Activated naive CD4-positive, alpha-beta T cell treated with anti-CD3 and anti-CD28 coated beads, Interleukin-2, amount 50 U/mL, for 72 hours (primary cell): ENCODE results near the gene MAP3K10. TPM values are rescaled to one million over a fixed set of nuclear protein-coding genes. Genes with fewer than 3 reads are reported as not detected.

ENCODE experiments used
- ATAC-seq, 2 donors: fragments of 150-1000 bp; cut with Tn5 transposase; 2 replicates each; pipeline ENCODE4 v1.10.0; 2021; ENCODE audit warnings: mild to moderate bottlenecking in 2 of 2, moderate library complexity in 2 of 2
- DNase-seq, 2 donors: peaks; one replicate each; pipeline ENCODE4 v3.0.0; 2021 to 2022; ENCODE audit warnings: low spot score in 2 of 2
- H3K27ac Mint-ChIP-seq, 2 donors: one replicate each; pipeline ENCODE4 v1.8.0; 2022; ENCODE audit warnings: mild to moderate bottlenecking in 2 of 2, mixed read lengths in 2 of 2
- H3K36me3 Mint-ChIP-seq, 2 donors: one replicate each; pipeline ENCODE4 v1.8.0; 2022; ENCODE audit warnings: mixed read lengths in 2 of 2
- H3K9me3 Mint-ChIP-seq, 2 donors: one replicate each; pipeline ENCODE4 v1.8.0; 2022; ENCODE audit warnings: mixed read lengths in 2 of 2
- total RNA-seq, 2 donors: library from RNA; stranded (reverse); gene quantifications; one replicate each; pipeline ENCODE4 v1.2.3, GENCODE V29; 2022

MAP3K10 gene
- total RNA-seq, 2 donors from 2014 or later = 11.1 to 11.6 TPM

DNA sequence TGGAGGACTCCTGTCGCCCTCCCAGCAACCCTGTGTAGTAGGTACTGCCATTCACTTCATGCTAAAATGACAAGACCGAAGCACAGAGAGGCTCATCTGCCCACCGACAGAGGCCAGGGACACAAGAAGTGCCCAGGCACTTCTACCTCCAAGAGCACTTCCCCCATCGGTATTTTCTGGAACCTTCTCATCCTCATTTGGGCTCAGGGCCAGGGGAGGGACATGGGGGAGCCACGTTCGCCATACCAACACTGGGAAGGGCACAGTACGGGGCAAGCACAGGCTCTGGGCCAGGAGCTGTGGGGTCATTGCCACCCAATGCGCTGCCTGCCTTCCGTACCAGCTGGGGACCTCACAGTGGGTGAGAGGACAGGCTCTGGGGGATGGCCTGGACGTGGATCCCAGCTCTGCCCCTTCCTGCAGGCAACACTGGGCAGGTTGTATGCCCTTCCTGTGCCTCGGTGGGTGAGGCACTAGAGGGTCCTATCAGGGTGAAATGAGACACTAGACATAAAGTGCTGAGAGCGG lies 56.6 kb downstream of the MAP3K10 start:
- ATAC-seq (no peak), DNase-seq (no peak)
- H3K9me3 Mint-ChIP-seq = no peaks in the 10 kb centered on the region
- H3K27ac Mint-ChIP-seq = peak overlapping the region; percentile 66 to 88
- no peaks in the 10 kb centered on the region for H3K36me3 Mint-ChIP-seq

DNA sequence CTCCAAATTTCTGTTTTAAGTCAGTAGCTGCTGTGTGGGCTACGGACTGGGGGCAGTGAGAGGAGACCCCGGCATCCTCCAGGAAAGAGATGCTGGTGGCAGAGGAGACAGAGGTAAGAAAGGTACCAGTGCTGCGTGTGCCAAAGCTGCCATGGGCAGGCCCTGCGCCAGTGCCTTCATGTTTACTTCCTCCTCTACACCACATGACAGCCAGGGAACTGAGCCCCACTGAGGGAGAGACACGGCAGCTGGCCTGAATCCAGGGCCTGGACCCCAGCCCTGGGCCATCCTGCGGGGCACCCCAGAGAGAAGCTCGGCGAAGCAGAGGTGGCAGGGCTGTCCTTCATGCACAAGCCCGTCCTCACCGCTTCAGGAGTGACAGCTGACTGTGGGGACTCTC lies 58.0 kb downstream of the MAP3K10 start:
- Mint-ChIP-seq H3K36me3 (no peaks in the 10 kb centered on the region), H3K27ac (peak overlapping the region; percentile 46 to 86), H3K9me3 (no peaks in the 10 kb centered on the region)
- DNase-seq = no peak
- ATAC-seq = no peak

DNA sequence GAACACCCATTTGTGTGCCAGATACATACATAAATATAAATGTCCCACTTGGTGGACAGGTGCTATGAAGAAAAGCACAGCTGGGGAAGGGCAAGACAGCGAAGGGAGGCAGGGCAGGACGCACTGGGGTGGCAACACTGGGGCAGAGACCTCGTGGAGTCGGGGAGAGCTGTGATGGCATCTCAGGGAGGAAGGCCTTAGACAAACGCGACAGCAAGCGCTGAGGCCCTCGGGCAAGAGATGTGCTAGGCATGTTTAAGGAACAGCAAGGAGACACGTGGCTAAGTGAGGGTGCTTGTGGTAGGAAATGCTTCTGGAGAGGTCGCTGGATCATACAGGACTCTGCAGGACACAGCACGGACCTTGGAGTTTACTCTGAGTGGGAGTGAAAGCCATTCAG lies 58.6 kb downstream of the MAP3K10 start:
- peak overlapping the region; percentile 45 to 46 for H3K27ac Mint-ChIP-seq
- DNase-seq = no peak
- H3K36me3 Mint-ChIP-seq = no peaks in the 10 kb centered on the region
- no peaks in the 10 kb centered on the region for H3K9me3 Mint-ChIP-seq
- ATAC-seq = no peak

DNA sequence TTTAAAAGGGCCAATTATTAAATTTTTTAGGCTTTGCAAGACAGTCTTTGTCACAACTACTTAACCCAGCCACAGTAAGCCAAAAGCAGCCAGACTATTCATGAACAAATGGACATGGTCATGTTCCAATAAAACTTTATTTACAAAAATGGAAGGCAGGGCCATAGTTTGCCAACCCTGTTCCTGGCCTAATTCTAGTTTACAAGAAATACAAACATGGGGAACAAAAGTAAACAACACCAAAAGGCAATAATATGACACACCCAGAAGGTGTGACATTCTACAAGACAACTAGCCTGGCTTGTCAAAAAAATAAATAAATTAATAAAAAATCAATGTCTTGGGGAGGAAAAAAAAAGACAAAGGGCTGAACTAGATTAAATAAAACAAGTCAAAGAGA lies 60.0 kb downstream of the MAP3K10 start:
- H3K36me3 Mint-ChIP-seq = peaks cover 0 to 11% of the 10 kb centered on the region in 2 donors
- H3K27ac Mint-ChIP-seq = no peak overlapping the region

DNA sequence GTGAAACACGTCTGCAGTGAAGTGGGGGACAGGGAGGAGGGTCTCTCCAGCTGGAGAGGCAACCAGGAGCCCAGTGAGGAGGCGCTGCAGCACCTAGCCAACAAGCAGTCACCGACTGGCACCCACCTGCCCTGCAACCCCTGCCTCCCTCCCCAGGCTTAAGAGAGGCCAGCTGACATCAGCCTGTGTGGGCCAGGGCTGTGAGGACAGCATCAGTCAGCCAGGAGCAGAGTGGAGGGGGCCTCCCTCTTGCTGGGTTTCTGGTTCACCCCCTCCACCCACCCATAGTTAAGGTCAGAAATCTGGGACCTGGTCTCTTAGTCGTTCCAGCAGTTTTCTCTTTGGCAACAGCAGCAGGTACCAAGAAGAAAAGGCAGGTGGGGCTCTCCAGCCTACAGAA lies 60.8 kb downstream of the MAP3K10 start:
- Mint-ChIP-seq H3K27ac (no peak overlapping the region), H3K9me3 (no peaks in the 10 kb centered on the region), H3K36me3 (peaks cover 0 to 11% of the 10 kb centered on the region in 2 donors)
- ATAC-seq = peak in 1 of 2 donors; percentile 40
- DNase-seq = no peak

More for the DNA sequence above, 60.0 kb downstream of the MAP3K10 start:
- no peak for DNase-seq
- no peak for ATAC-seq
- no peaks in the 10 kb centered on the region for H3K9me3 Mint-ChIP-seq

DNA sequence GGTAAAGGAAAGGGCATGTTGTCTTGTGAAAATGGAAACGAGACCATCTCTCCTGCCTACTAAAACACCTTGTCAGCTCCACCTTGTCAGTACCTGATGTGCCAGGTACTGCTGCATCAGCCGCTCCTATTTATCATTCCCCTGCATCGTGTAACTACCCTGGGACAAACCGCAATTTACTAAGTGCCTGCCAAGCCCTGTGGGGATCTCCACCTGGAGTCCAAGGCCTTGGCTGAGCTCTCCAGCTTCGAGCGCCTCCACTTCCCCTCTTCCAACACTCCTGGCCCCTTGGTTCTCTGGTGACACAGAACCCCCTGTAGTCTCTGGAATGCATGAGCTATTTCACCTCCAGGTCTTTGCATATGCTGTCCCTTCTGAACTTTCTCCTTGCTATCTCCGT lies 61.2 kb downstream of the MAP3K10 start:
- peaks cover 0 to 11% of the 10 kb centered on the region in 2 donors for H3K36me3 Mint-ChIP-seq
- H3K9me3 Mint-ChIP-seq = no peaks in the 10 kb centered on the region
- ATAC-seq = no peak
- no peak overlapping the region for H3K27ac Mint-ChIP-seq
- DNase-seq = no peak

DNA sequence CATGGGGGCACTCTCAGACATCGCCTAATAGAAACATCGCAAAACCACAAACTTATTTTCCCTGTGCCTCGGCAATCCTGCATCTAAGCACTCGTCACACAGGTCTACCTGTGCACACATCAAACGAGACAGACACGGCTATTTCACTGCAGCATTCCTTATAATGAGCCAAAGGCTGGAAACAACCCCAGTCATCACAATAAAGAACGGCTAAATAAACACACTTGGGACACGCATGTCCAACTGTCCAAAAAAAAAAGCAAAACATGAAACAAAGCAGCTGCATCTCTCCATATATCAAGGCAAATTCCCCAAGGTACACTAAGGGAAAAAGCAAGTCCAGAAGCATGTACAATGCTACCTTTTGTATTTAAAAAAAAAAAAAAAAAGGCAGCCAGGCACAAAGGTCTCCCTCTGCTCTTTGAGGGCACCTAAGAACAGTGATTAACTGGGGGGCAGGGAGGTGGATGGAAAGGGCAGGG lies 62.4 kb downstream of the MAP3K10 start:
- Mint-ChIP-seq H3K36me3 (peaks cover 0 to 11% of the 10 kb centered on the region in 2 donors), H3K9me3 (no peaks in the 10 kb centered on the region), H3K27ac (peak overlapping the region in 1 of 2 donors; percentile 74)
- DNase-seq (no peak), ATAC-seq (no peak)

DNA sequence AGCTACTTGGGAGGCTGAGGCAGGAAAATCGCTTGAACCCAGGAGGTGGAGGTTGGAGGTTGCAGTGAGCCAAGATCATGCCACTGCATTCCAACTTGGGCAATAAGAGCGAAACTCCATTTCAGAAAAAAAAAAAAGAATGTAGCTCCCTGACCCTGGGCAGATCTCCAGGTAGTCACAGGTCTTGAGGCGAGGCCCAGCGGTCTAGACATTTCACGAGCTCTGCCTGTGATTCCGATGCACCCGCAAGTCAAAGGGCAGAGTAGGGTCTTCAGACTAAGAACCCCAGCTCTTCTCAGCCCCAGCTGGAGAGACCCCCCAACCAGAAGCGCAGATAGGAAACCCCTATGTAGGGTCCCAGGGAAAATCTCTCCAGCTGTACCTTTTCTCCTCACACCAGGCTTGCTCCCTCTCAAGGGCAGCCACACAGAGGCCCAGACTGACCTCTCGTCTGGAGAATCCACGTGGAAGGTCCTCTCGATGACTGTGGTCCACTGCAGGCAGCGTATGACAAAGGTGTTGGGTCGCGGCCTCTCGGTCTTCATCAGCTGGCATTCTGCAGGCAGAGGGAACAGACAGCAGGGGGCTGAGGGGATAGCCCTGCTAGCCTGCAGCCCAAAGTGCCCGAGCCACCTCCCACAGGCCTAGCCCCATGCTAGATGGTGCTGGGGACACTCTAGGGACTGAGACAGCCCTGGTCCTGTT lies 63.6 kb downstream of the MAP3K10 start:
- Mint-ChIP-seq H3K9me3 (no peaks in the 10 kb centered on the region), H3K36me3 (peaks cover 0 to 11% of the 10 kb centered on the region in 2 donors), H3K27ac (peak overlapping the region; percentile 30 to 92)
- DNase-seq (no peak), ATAC-seq (no peak)

DNA sequence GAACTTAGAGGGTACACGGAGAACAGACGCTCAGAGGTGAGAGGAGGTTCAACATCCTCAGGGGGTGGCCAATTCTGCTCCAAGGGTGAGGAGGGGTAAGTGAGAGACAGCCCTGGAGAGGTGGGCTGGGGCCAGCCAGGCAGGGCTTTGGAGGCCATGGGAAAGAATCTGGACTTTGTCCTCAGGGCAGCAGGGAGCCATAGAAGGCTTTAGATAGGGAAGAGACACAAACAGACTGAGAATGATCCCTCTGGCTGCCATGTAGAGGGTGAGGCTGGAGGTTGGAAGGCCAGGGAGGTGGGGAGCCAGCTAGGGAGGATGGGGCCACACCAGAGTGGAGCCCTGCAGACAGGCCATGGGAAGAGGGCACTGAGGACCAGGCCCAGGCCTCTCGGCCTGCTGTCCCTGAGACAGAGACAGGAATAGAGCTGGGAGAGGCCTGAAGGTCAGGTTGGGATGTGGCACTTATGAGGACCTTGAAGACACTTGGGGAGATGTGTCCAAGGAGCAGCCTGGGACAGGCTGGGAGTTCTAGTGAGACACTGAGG lies 64.5 kb downstream of the MAP3K10 start:
- DNase-seq (no peak), ATAC-seq (no peak)
- H3K9me3 Mint-ChIP-seq = no peaks in the 10 kb centered on the region
- peak overlapping the region; percentile 30 to 92 for H3K27ac Mint-ChIP-seq
- peaks cover 0 to 11% of the 10 kb centered on the region in 2 donors for H3K36me3 Mint-ChIP-seq

DNA sequence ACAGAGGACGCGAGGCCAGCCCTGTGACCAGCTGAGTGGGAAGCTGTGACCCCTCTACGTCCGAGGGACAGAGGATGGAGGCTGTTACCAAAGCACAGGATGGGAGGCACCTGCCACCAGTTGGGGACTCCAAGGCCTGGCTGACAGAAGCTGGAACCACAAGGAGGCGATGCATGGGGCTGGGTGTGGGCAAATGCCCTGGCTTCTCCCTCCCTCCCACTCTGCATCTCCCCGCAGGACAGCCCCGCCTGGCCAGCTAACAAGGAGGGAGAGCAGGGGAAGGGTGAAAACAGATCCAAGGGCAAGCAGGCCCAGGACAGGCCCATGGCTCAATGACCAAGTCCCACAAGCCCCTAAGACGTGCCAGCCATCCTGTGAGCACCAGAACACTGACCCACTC lies 65.3 kb downstream of the MAP3K10 start:
- no peak for ATAC-seq
- Mint-ChIP-seq H3K27ac (no peak overlapping the region), H3K36me3 (peaks cover 4 to 11% of the 10 kb centered on the region in 2 donors), H3K9me3 (no peaks in the 10 kb centered on the region)
- DNase-seq = no peak

DNA sequence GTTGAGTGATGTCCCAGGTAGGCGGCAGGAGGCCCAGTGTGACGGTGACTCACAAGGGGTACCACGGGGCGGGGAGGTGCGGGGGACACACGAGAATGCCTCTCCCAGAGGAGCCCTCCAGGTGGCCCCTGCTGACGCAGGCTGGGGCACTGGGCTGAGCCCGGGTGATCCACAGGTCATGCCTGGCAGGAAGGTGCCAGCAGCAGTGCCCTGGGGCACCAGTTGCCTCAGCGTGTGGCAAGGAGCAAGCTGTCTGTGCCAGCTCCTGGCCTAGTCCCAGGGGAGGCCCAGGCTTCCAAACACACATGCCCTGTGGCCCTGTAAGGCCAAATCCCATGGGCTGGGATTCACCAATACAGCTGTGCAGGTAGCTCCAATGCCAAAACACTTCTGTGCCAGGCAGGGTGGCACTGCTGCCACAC lies 65.9 kb downstream of the MAP3K10 start:
- no peak for DNase-seq
- Mint-ChIP-seq H3K27ac (no peak overlapping the region), H3K36me3 (peaks cover 10 to 11% of the 10 kb centered on the region in 2 donors), H3K9me3 (no peaks in the 10 kb centered on the region)
- peak in 1 of 2 donors; percentile 11 for ATAC-seq

DNA sequence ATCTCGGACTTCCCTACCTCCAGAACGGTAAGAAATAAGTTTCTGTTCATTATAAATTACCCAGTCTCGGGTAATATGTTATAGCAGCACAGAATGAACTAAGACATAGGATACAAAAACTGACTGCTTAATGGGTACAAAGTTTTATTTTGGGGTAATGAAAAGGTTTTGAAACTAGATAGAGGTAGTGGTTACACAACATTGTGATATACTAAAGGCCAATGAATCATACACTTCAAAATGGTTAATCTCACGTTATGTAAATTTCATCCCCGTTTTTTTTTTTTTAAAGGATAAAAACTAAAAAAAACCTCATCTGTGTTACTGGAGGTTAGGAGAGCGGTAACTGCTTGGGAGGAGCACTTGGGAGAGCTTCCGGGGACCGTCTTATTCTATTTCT lies 70.4 kb downstream of the MAP3K10 start:
- no peaks in the 10 kb centered on the region for H3K9me3 Mint-ChIP-seq
- H3K36me3 Mint-ChIP-seq = peaks cover 0 to 38% of the 10 kb centered on the region in 2 donors
- no peak overlapping the region for H3K27ac Mint-ChIP-seq
- DNase-seq = no peak
- no peak for ATAC-seq

DNA sequence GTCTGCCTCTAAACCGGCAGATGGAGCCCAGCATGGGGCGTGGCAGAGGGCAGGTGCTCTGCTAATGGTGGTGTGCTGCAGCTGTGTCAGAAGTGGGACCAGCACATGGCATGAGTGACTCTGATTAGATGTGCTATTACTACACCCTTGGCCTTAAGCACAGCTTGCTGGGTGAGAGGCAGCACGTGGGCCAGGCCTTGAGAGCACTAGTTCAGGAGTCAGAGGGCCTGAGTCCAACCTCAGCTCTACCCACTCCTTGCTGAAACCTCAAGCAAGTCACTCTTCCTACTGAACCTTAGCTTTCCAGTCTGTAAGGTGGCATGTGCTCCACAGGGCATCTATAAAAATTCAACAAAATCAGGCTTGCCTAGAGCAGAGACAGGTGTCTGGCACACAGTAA lies 71.2 kb downstream of the MAP3K10 start:
- Mint-ChIP-seq H3K36me3 (peaks cover 0 to 38% of the 10 kb centered on the region in 2 donors), H3K9me3 (no peaks in the 10 kb centered on the region), H3K27ac (no peak overlapping the region)
- DNase-seq (no peak), ATAC-seq (no peak)

DNA sequence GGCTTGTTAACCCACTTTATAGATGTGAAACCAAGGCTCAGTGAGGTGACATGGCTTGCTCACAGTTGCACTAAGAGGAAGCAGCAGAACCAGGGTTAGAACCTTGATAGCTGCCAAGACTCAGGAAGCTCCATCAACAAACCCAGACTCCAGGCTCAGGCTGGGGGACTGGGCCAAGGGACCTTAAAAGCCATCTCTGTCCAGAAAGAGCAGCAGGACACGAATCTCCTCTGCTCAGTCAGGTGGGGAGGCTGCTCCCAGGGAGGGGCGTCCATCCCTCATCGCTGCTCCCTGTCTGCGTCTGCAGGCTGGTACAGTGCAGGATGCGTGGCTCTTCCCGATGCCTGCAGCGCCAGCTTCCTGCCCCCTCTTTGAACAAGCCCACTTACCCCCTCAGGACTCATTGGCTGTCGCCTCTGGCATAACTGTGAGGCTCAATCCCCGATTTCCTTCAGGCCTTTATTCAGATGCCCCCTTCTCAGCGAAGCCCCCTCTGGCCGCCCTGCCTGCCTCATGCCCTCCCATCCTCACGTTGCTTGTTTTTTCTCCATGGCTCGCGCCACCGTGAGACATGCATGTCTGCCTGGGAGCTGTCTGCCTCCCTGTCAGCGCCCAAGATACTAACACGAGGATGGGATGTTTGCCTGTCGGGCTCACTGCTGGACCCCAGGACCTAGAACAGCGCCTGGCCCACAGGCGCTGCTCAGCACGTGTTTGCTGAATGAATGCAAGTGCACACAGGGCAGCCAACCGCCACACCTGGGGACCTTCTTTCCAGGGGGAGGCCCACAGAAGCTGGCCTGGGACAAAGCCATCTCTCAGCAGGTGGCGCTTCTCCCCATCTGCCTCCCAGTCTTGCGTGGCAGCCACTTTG lies 72.5 kb downstream of the MAP3K10 start:
- peak overlapping the region in 1 of 2 donors; percentile 5 for H3K27ac Mint-ChIP-seq
- H3K9me3 Mint-ChIP-seq = no peaks in the 10 kb centered on the region
- ATAC-seq = no peak
- DNase-seq = no peak
- peaks cover 0 to 38% of the 10 kb centered on the region in 2 donors for H3K36me3 Mint-ChIP-seq

DNA sequence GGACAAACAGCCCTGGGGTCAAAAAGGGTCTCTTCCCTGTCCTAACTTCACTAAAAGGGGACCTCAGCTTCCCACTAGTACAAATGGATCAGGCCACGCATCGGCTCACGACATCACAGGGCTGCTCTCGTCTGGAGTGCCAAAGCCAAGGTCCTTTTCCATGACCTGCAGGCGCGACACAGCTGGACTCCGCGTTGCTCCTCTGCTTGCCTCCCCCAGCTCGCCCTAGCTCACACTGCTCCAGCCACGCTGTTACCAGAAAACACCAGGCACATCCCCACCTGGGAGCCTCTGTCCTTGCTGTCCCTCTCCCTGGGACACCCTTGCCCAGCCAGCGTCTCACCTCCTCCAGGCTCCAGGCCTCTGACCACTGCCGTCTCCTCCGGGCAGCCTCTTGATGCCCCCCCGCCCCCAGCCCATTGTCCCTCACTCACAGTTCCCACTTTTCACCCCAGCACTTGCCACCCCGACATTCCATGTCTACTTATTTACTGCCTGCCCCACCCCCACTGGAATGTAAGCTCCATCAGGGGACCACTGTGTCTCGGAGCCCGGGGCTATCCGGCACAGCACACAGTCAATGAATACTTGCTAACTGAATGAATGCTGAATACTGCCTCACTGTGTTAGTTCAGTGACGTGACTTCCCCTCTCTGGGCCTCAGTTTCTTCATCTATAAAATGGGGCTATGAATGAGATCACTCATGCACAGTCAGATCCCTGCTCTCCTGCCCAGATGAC lies 73.3 kb downstream of the MAP3K10 start:
- Mint-ChIP-seq H3K36me3 (peaks cover 0 to 38% of the 10 kb centered on the region in 2 donors), H3K27ac (peak overlapping the region in 1 of 2 donors; percentile 5), H3K9me3 (no peaks in the 10 kb centered on the region)

More for the DNA sequence above, 73.3 kb downstream of the MAP3K10 start:
- DNase-seq = no peak
- no peak for ATAC-seq
